Dermis blood vessel endothelial cell (primary cell): ENCODE data around the gene PHKA1. TPM values are rescaled to one million over a fixed set of nuclear protein-coding genes. Genes with fewer than 3 reads are reported as not detected.
"Not testable (repeated sequence)": the region's sequence is repeated elsewhere in the genome, so short reads cannot be mapped to it uniquely, and the experiment has no call there.

Experiments used
- DNase-seq: peaks from one replicate; pipeline ENCODE4 v3.0.0; 2010
- total RNA-seq: library from RNA; depleted of rRNA; stranded (reverse); fragments of >200 nt; gene quantifications from 2 replicates; pipeline ENCODE4 v1.2.3, GENCODE V29; 2014

PHKA1 gene
- total RNA-seq, 1 donor from 2014 or later: 9.7 TPM

- DNase-seq: no peak
Measured at GRCh38 chrX:72663737-72664136, 50.4 kb downstream of the PHKA1 start.

GRCh38 chrX:72662020-72662747 lies 51.9 kb downstream of the PHKA1 start:
- DNase-seq: no peak

GRCh38 chrX:72659723-72660122 lies 54.4 kb downstream of the PHKA1 start:
- DNase-seq: no peak

GRCh38 chrX:72652082-72652481 lies 62.0 kb downstream of the PHKA1 start:
- DNase-seq: no peak

GRCh38 chrX:72644946-72645345 lies 69.2 kb downstream of the PHKA1 start:
- peak; percentile 16 for DNase-seq

- DNase-seq: no peak
Measured at GRCh38 chrX:72641611-72642010, 72.5 kb downstream of the PHKA1 start.

GRCh38 chrX:72635930-72636329 lies 78.2 kb downstream of the PHKA1 start:
- no peak for DNase-seq

- DNase-seq: peak; percentile 59
Measured at GRCh38 chrX:72634331-72634730, 79.8 kb downstream of the PHKA1 start.

- DNase-seq: no peak
Measured at GRCh38 chrX:72630185-72630584, 83.9 kb downstream of the PHKA1 start.

GRCh38 chrX:72624194-72624593 lies 89.9 kb downstream of the PHKA1 start:
- no peak for DNase-seq

- peak; percentile 60 for DNase-seq
Measured at GRCh38 chrX:72621625-72622485, 92.3 kb downstream of the PHKA1 start.

- DNase-seq: no peak
Measured at GRCh38 chrX:72621163-72621562, 92.9 kb downstream of the PHKA1 start.

GRCh38 chrX:72620550-72621145 lies 93.5 kb downstream of the PHKA1 start:
- peak; percentile 90 for DNase-seq

- peak; percentile 51 for DNase-seq
Measured at GRCh38 chrX:72609313-72609712, 104.8 kb downstream of the PHKA1 start.

GRCh38 chrX:72604705-72605104 lies 109.4 kb downstream of the PHKA1 start:
- DNase-seq: no peak

- no peak for DNase-seq
Measured at GRCh38 chrX:72604112-72604511, 110.0 kb downstream of the PHKA1 start.

GRCh38 chrX:72591038-72591437 lies 123.1 kb downstream of the PHKA1 start:
- not testable (repeated sequence) for DNase-seq

GRCh38 chrX:72584163-72584562 lies 129.9 kb downstream of the PHKA1 start:
- no peak for DNase-seq

GRCh38 chrX:72576141-72576894 lies 137.8 kb downstream of the PHKA1 start:
- no peak for DNase-seq

- DNase-seq: no peak
Measured at GRCh38 chrX:72573158-72573511, 141.0 kb downstream of the PHKA1 start.

GRCh38 chrX:72572248-72573157 lies 141.6 kb downstream of the PHKA1 start, which contains the start of gene HDAC8:
TSS of gene HDAC8 (minus strand) at chrX:72572843. CDS start at chrX:72572761, 82 bp downstream.
- DNase-seq: peak; percentile 84

- peak; percentile 37 for DNase-seq
Measured at GRCh38 chrX:72569786-72570185, 144.3 kb downstream of the PHKA1 start.
